ENCODE data around the gene PRKD3. TPM values are rescaled to one million over a fixed set of nuclear protein-coding genes. Genes with fewer than 3 reads are reported as not detected.

Gene PRKD3
- total RNA-seq, 4 donors from 2014 or later, result 31.8 to 47.3 (median 36.3) TPM

- Histone ChIP-seq H3K27ac (replicated peaks in 1 of 4) (no peak overlapping the region), H3K27me3 (no peaks in the 10 kb centered on the region), H3K4me3 (no peak overlapping the region), H3K9me3 (no peaks in the 10 kb centered on the region), H3K4me1 (peaks cover 0 to 10% (median 6%) of the 10 kb centered on the region in 4 donors), H3K36me3 (no peaks in the 10 kb centered on the region)
- no peak for TF ChIP-seq POLR2AphosphoS5 (IDR thresholded peaks at IDR 0.05)
- no peak for TF ChIP-seq POLR2A (IDR thresholded peaks at IDR 0.05; ENCODE audit: low read depth)
- no peak for TF ChIP-seq EP300 (IDR thresholded peaks at IDR 0.05)
- TF ChIP-seq CTCF (IDR thresholded peaks at IDR 0.05), result no peak
- no peak for DNase-seq (ENCODE audit: extremely low spot score)
- WGBS, result 93% methylated on average over 4 of the region's 4 CpGs
- intact Hi-C loops (cut with DNase I), result no loop called here
These were observed 14.3 kb upstream of the PRKD3 start for GRCh38 chr2:37338933-37339332.

- no peak for DNase-seq (ENCODE audit: extremely low spot score)
- Histone ChIP-seq H3K36me3 (no peaks in the 10 kb centered on the region), H3K4me3 (no peak overlapping the region), H3K27ac (replicated peaks in 1 of 4) (no peak overlapping the region), H3K9me3 (no peaks in the 10 kb centered on the region), H3K27me3 (no peaks in the 10 kb centered on the region), H3K4me1 (no peaks in the 10 kb centered on the region)
- intact Hi-C loops (cut with DNase I), result no loop called here
- TF ChIP-seq POLR2A (IDR thresholded peaks at IDR 0.05; ENCODE audit: low read depth) (no peak), CTCF (IDR thresholded peaks at IDR 0.05) (no peak), POLR2AphosphoS5 (IDR thresholded peaks at IDR 0.05) (no peak)
- WGBS, result 81% methylated on average over 7 of the region's 7 CpGs
These were observed 13.1 kb upstream of the PRKD3 start for GRCh38 chr2:37337620-37338280.

- Histone ChIP-seq H3K36me3 (no peaks in the 10 kb centered on the region), H3K4me3 (no peak overlapping the region), H3K9me3 (no peaks in the 10 kb centered on the region), H3K4me1 (no peaks in the 10 kb centered on the region), H3K27ac (replicated peaks in 1 of 4) (no peak overlapping the region), H3K27me3 (no peaks in the 10 kb centered on the region)
- intact Hi-C loops (cut with DNase I), result no loop called here
- WGBS, result 94% methylated on average over 2 of the region's 2 CpGs
- DNase-seq (ENCODE audit: extremely low spot score), result no peak
- TF ChIP-seq POLR2A (IDR thresholded peaks at IDR 0.05; ENCODE audit: low read depth) (no peak), EP300 (IDR thresholded peaks at IDR 0.05) (no peak), CTCF (IDR thresholded peaks at IDR 0.05) (no peak), POLR2AphosphoS5 (IDR thresholded peaks at IDR 0.05) (no peak)
These were observed 11.0 kb upstream of the PRKD3 start for GRCh38 chr2:37335604-37336003.

GRCh38 chr2:37333256-37333655, 8.6 kb upstream of the PRKD3 start:
- no peaks in the 10 kb centered on the region for H3K4me1 ChIP-seq
- H3K36me3 ChIP-seq, result no peaks in the 10 kb centered on the region
- H3K9me3 ChIP-seq, result no peaks in the 10 kb centered on the region
- intact Hi-C loops (cut with DNase I), result no loop called here
- no peak for DNase-seq (ENCODE audit: extremely low spot score)
- H3K4me3 ChIP-seq, result no peak overlapping the region
- WGBS, result 59% methylated on average over 2 of the region's 2 CpGs
- H3K27ac ChIP-seq (replicated peaks in 1 of 4), result no peak overlapping the region
- H3K27me3 ChIP-seq, result no peaks in the 10 kb centered on the region
- TF ChIP-seq POLR2AphosphoS5 (IDR thresholded peaks at IDR 0.05) (no peak), EP300 (IDR thresholded peaks at IDR 0.05) (no peak), CTCF (IDR thresholded peaks at IDR 0.05) (no peak), POLR2A (IDR thresholded peaks at IDR 0.05; ENCODE audit: low read depth) (no peak)

- Histone ChIP-seq H3K27ac (replicated peaks in 1 of 4) (no peak overlapping the region), H3K36me3 (no peaks in the 10 kb centered on the region), H3K4me1 (no peaks in the 10 kb centered on the region), H3K27me3 (no peaks in the 10 kb centered on the region), H3K4me3 (no peak overlapping the region), H3K9me3 (no peaks in the 10 kb centered on the region)
- intact Hi-C loops (cut with DNase I), result no loop called here
- TF ChIP-seq POLR2AphosphoS5 (IDR thresholded peaks at IDR 0.05) (no peak), CTCF (IDR thresholded peaks at IDR 0.05) (no peak), EP300 (IDR thresholded peaks at IDR 0.05) (no peak), POLR2A (IDR thresholded peaks at IDR 0.05; ENCODE audit: low read depth) (no peak)
- WGBS, result 92% methylated on average over 3 of the region's 3 CpGs
- DNase-seq (ENCODE audit: extremely low spot score), result no peak
These were observed 7.9 kb upstream of the PRKD3 start for GRCh38 chr2:37332560-37332959.

Data from esophagus muscularis mucosa (tissue), 4 donors.